ENCODE results near the gene GRM4.
A peak's percentile ranks its signal among the peaks of the same experiment; 100 is the strongest.

Gene GRM4

GRCh38 chr6:34027445-34027936, 118.4 kb downstream of the GRM4 start:
- peak; percentile 62 for DNase-seq (ENCODE audit: low read depth)
- TF ChIP-seq CTCF (IDR thresholded peaks at IDR 0.05; ENCODE audit: low read depth, low read length) (peak; percentile 82), POLR2A (IDR thresholded peaks at IDR 0.05; ENCODE audit: extremely low read depth, insufficient read length) (no peak)
- no peak overlapping the region for H3K4me3 ChIP-seq (ENCODE audit: low read depth, low read length)

DNA sequence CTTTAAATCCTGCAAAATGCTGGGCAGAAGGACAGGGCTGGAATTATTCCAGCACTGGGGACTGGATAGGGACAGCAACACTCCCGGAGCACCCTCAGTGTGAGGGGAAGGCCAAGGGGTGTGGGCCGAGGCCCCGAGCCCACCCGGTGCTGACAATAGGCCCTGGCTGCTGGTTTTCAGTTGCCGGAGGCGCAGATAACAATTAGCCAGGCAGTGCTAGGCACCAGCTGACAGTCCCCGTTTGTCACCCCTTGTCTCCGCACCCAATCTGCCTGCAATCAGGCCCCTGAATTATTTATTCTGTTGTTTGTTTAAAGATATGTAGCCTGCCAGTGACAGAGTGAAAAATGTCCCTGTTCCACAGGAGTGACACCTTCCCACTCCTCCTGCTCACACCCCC, 120.0 kb downstream of the GRM4 start:
- H3K4me3 ChIP-seq (ENCODE audit: low read depth, low read length): no peak overlapping the region
- DNase-seq (ENCODE audit: low read depth): no peak
- TF ChIP-seq, protein P1, sequence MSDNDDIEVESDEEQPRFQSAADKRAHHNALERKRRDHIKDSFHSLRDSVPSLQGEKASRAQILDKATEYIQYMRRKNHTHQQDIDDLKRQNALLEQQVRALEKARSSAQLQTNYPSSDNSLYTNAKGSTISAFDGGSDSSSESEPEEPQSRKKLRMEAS (IDR thresholded peaks at IDR 0.05; ENCODE audit: low read depth, low read length): no peak
- TF ChIP-seq MYC (IDR thresholded peaks at IDR 0.05; ENCODE audit: low read depth, low read length) (no peak), POLR2A (IDR thresholded peaks at IDR 0.05; ENCODE audit: extremely low read depth, insufficient read length) (no peak), CTCF (IDR thresholded peaks at IDR 0.05; ENCODE audit: low read depth, low read length) (no peak)

DNA sequence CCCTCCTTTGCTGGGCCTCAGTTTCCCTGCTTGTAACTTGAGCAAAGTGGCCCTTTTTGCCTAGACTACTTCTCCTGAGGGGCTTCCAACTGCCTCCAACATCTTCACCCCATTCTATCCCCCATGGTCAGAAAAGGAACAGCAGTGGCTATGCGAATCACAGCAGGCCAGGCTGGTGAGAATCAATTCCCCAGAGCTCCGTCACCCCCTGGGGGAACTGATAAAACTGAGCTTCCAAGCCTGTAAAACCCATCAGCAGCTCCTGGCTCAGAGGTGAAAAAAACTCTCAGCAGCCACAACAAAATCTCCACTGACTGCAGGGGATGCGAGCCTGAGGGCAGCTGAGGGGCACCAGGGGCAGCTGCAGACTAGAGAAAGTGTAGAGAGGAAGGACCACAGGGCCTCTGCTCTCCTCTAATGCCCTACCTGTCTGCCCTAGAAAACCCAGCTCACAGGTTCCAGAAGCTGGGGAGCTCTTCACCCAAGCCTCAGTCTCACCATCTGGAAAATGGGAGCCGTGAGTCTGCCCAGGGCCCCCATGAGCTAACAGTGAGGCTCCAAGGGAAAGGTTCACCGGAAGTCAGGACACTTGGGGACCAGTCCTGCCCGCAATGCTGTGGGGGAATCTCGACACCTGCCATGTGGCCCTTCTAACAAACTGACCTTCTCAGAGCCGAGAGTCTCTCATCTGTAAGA, 120.6 kb downstream of the GRM4 start:
- DNase-seq (ENCODE audit: low read depth): peak; percentile 51
- H3K4me3 ChIP-seq (ENCODE audit: low read depth, low read length): no peak overlapping the region
- TF ChIP-seq POLR2A (IDR thresholded peaks at IDR 0.05; ENCODE audit: extremely low read depth, insufficient read length): no peak
- TF ChIP-seq, protein P1 (IDR thresholded peaks at IDR 0.05; ENCODE audit: low read depth, low read length): no peak
- no peak for TF ChIP-seq MYC (IDR thresholded peaks at IDR 0.05; ENCODE audit: low read depth, low read length)
- no peak for TF ChIP-seq CTCF (IDR thresholded peaks at IDR 0.05; ENCODE audit: low read depth, low read length)

DNA sequence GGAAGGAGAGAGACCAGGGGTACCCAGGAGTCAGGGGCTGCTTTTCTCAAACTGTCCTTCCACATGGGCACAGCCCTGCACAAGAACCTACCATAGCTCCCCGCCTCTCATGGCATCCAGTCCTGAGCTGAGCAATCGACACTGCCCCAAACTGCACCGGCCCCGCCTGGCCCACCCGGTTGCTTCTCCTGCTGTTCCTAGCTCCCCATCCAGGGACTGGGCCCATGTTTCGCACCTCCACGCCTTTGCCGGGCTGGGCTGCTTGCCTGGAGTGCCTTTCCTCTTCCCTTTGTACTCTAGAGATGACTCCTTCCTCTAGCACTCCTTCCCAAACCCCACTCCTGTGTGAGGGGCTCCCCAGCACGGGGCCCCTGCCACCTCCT, 123.0 kb downstream of the GRM4 start:
- no peak for DNase-seq (ENCODE audit: low read depth)
- TF ChIP-seq POLR2A (IDR thresholded peaks at IDR 0.05; ENCODE audit: extremely low read depth, insufficient read length) (no peak), MYC (IDR thresholded peaks at IDR 0.05; ENCODE audit: low read depth, low read length) (no peak), CTCF (IDR thresholded peaks at IDR 0.05; ENCODE audit: low read depth, low read length) (no peak)
- TF ChIP-seq, protein P1 (IDR thresholded peaks at IDR 0.05; ENCODE audit: low read depth, low read length): no peak
- no peak overlapping the region for H3K4me3 ChIP-seq (ENCODE audit: low read depth, low read length)

DNA sequence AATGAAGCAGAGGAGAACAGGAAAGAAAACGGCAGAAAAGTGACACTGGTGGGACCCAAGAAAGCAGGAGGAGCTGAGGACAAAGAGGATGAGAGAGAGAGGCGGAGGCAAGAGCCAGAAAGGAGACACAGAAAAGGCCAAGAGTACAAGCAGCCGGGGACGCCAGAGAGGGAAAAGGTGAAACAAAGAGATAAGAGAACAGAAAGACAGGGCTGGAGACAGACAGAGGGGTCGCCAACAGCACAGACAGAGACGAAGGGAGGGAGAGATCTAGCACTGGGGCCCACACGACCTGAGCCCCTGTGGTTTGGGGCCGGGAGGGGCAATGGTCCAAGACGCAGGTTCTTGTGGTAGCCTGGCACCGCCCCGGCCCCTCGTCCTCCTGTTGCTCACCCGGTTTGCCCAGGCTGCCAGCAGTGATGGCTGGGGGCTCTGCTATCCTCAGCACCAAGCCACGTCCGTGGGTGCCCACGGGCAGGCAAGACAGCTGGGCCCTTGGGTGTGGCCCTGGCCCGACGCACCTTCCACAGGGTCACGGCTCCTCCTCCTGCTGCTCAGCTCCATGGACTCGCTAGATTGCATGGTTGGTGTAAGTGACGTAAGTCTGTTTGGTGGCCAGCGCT, 123.5 kb downstream of the GRM4 start:
- TF ChIP-seq POLR2A (IDR thresholded peaks at IDR 0.05; ENCODE audit: extremely low read depth, insufficient read length) (no peak), CTCF (IDR thresholded peaks at IDR 0.05; ENCODE audit: low read depth, low read length) (no peak), MYC (IDR thresholded peaks at IDR 0.05; ENCODE audit: low read depth, low read length) (no peak)
- TF ChIP-seq, protein P1 (IDR thresholded peaks at IDR 0.05; ENCODE audit: low read depth, low read length): no peak
- H3K4me3 ChIP-seq (ENCODE audit: low read depth, low read length): no peak overlapping the region
- DNase-seq (ENCODE audit: low read depth): no peak

All from NB4 (cell line).